Ramos (cell line): ENCODE results near the gene ANXA11.
"Not testable (repeated sequence)": the region's sequence is repeated elsewhere in the genome, so short reads cannot be mapped to it uniquely, and the experiment has no call there.

Source experiments
- in situ Hi-C: fragments of 300-500 bp; cut with MboI; formaldehyde crosslinking; loops from one replicate; pipeline ENCODE4 v1.14.3; 2022; ENCODE audit warnings: low sequenced_read_pairs; ENCODE audit not compliant: unreplicated experiment

Gene ANXA11

DNA sequence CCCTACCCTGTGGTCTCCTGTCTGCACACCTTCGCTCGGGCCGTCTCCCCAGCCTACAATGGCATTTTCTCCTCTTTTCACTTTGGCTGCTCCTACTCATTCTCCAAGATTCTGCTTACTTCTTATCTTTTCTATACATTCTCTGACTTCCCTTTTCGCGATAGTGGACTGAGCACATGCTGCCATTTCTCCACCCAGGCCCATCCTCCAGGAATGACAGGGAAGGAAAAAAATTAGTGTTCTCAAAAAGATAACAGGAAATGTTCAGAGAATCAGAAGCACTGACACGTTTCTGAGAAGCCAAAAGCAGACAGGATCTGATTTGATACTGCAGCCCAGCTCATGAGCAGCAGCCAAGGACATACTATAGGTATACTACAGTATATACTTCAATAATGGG lies 6.4 kb upstream of the ANXA11 start:
- in situ Hi-C loops: no loop called here

- in situ Hi-C loops: no loop called here
Observed at GRCh38 chr10:80210259-80210658, 4.9 kb upstream of the ANXA11 start.

- in situ Hi-C loops: no loop called here
Observed at GRCh38 chr10:80207768-80208370, 2.5 kb upstream of the ANXA11 start.

DNA sequence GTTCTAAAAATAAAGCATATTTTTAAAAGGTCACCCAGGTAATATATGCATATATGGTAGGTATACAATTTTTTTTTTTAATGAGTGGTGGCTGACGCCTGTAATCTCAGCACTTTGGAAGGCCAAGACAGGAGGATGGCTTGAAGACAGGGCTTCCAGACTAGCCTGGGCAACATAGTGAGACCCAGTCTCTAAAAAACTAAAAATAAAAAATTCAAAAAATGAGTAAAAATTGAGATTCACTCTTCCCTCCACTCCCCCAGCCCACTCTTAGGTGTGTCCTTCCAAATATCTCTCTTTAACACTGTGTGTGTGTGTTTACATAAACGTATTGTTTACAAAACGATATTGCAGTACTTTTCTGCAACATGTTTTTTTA lies 929 bp upstream of the ANXA11 start:
- in situ Hi-C loops: no loop called here

DNA sequence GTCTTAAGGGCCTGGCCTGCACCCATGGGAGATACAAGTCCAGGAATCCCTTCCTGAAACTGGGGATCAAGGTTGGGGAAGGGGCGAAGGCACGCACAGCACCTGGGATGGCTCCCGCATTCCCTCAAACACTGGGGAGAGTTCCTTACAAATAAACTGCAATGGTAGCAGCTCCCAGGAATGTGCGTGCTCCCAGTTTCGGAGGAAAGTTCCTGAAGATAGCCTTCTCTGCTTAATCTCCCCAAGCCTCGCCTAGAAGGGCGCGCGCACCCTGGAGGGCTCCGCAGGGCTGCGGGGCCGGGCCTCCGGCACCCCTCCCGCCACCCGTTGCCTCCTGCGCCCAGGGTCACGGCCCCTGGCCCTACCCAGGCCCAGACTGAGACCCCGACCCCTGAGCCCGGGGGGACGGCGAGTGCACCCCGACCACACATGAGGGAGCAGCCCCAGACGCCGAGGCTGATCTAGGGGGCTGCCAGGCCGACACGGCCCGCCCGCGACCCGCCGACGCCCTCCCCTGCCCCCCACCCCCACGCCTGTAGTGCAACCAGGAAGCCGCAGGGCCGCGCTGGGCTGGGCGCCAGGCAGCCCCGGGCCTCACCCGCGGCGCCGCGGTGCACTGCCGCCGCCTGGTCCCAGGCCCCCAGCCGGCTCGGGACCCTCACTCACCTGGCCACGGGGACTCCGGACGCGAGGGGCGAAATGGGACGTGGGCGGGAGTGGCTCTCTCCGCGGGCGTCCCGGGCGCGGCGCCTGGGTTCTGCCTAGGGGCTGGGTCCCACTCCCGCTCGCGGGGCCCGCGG lies 460 bp downstream of the ANXA11 start:
- in situ Hi-C loops: no loop called here

DNA sequence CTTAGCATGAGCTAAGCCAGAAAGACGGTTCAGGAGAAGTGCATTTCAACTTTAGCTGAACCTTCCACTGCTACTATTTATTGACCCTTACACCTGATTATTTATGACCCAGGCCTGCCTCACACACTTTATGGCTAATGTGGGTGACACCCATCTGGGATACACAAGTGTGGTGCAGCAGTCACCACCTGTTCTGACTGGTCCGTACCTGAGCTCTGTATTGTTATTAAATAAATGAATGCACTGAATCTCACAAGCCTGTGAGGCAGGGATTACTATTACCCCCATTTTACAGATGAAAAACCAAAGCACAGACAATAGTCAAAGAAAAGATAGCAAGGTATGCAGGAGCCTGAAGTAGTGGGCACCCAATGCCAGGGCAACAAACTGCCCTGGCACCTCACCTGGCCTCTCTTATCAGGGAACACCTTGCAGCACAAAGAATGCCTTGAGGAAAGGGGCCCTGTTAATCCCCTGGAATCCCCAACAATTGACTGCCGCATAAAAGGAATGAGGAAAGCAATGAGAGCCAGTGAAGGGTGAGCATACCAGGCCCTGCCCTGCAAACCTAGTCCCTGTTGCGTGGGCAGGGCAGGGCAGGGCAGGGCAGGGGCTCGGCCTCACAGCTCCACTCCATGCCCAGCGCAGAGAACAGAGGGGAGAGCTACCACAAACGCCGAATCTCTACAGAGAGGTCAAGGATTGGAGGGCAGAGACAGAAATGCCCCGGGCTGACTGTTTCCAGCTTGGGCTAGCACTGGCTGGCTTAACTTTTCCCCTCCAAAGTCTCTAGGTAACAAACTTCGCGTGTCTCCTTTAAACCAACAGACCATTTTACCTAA lies 1.3 kb downstream of the ANXA11 start:
- in situ Hi-C loops: no loop called here

GRCh38 chr10:80202934-80203834 lies 2.2 kb downstream of the ANXA11 start:
- in situ Hi-C loops: no loop called here

DNA sequence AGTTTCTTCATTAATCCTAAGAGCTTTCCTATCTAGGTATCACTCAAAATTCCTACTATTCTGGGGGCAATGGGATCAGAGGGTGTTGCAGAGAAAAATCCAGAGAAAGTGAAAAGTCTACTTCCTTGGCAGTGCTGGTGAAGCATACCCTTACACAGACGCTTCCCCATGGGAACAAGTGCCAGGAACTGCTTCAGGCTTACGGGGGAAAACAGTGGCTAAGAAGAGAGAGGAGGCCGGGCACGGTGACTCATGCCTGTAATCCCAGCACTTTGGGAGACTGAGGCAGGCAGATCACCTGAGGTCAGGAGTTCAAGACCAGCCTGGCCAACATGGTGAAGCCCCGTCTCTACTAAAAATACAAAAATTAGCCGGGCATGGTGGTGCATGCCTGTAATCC lies 2.8 kb downstream of the ANXA11 start:
- in situ Hi-C loops: not testable (repeated sequence)

DNA sequence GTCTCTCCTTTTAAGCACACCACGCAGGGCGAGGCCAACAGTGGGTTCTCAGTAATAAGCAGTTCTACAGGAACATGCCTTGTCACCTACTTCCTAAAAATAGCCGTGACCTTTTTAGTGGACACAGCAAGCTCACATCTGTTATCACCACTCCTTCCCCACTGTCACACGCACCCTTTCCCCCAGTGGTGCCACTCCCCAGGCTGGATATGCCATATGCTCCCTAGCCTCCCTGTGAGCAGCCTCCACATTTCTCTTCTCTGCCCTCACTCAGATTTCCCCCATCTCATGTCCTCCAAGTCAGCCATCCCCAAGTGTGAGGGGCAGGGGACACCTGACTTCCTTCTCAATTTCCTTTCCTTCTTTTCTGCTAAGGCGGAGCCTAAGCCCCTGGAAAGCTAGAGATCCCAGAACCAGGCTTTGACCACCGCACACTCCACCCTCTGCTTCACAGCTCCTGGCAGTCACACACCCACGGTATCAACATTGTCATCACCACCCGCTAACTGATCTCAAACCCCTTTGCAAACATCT lies 3.7 kb downstream of the ANXA11 start:
- in situ Hi-C loops: no loop called here

- in situ Hi-C loops: no loop called here
Observed at GRCh38 chr10:80200687-80201086, 4.7 kb downstream of the ANXA11 start.

GRCh38 chr10:80200259-80200658 lies 5.1 kb downstream of the ANXA11 start:
- in situ Hi-C loops: no loop called here

DNA sequence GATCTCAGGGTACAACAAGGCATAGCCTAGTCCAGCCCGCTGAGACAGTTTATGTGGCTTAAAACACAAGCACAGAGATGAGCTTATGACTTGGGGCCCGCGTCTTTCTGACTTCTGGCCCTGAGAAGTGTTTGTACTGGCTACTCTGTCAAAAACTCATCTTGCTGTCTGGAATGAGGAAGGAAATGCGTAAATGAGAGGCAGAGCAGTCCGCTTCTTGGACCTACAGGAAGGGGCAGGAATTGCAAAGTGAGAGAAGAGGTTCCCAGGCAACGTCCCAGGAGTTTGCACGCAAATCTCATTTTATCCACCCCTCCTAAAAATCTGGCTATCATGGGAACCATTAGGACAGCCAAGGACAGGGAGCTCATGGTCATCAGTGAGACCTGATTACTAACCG lies 5.5 kb downstream of the ANXA11 start:
- in situ Hi-C loops: loop anchor here (25.0 kb wide), 1 partner anchor 938 kb away; no protein-coding TSS in a partner anchor

- in situ Hi-C loops: loop anchor here (25.0 kb wide), 1 partner anchor 936 kb away; no protein-coding TSS in a partner anchor
Observed at GRCh38 chr10:80197972-80198916, 7.1 kb downstream of the ANXA11 start.

DNA sequence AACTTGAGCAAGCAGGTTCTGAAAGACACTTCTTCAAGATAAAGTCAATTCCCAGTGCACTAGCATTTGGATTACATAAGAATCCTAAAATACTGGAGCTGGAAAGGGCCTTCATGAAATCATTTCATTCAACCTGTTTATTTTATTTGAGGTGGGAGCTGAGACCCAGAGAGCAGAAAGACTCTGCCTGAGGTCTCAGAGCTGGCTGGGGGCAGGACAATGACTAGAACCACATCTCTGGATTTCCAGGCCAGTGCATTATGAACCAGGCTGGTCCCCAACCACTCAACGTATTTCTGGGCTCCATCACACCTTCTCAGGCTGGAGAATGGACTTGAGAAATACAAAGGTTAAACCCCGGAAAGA lies 8.4 kb downstream of the ANXA11 start:
- in situ Hi-C loops: loop anchor here (25.0 kb wide), 1 partner anchor 935 kb away; no protein-coding TSS in a partner anchor

DNA sequence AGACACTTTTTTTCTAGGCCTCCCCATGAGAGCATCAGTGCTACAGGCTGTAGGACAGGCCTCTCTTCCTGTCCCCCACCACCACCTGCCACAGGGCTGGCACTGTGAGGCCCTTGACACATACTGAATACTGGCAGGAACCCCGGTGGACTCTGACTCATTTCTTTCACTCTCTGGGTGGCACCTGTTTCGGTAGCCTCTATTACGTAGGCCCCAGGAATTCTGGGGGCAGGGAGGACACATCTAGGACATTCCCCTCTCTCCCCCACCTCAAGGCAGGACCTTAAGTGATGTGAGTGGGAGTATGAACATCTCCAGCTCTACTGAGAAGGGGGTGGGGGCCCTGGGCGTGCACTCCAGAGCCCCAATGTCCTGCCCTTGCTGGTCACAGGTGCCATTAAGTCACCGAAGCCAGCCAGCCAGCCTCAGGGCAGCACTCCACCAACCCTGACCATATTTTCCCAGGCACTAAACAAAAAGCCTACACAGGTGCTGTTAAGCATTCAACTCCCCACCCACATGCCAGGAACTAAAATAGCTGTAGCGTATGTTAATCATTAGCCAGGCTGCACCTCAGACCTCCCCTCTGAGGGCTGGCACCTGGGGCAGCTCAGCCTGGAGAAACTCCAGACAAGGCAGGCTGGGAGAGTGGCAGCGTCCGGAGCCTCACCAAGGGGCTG lies 8.9 kb downstream of the ANXA11 start:
- in situ Hi-C loops: loop anchor here (25.0 kb wide), 1 partner anchor 934 kb away; no protein-coding TSS in a partner anchor

- in situ Hi-C loops: loop anchor here (25.0 kb wide), 1 partner anchor 933 kb away; no protein-coding TSS in a partner anchor
Observed at GRCh38 chr10:80195046-80195574, 10.2 kb downstream of the ANXA11 start.

- in situ Hi-C loops: loop anchor here (25.0 kb wide), 1 partner anchor 932 kb away; no protein-coding TSS in a partner anchor
Observed at GRCh38 chr10:80194373-80195045, 10.8 kb downstream of the ANXA11 start.
